Measurements from ENCODE around the gene BEST3. TPM values are rescaled to one million over a fixed set of nuclear protein-coding genes. Genes with fewer than 3 reads are reported as not detected.

The BEST3 gene
- total and polyA plus RNA-seq, 7 experiments from 2014 or later, result not detected

DNA sequence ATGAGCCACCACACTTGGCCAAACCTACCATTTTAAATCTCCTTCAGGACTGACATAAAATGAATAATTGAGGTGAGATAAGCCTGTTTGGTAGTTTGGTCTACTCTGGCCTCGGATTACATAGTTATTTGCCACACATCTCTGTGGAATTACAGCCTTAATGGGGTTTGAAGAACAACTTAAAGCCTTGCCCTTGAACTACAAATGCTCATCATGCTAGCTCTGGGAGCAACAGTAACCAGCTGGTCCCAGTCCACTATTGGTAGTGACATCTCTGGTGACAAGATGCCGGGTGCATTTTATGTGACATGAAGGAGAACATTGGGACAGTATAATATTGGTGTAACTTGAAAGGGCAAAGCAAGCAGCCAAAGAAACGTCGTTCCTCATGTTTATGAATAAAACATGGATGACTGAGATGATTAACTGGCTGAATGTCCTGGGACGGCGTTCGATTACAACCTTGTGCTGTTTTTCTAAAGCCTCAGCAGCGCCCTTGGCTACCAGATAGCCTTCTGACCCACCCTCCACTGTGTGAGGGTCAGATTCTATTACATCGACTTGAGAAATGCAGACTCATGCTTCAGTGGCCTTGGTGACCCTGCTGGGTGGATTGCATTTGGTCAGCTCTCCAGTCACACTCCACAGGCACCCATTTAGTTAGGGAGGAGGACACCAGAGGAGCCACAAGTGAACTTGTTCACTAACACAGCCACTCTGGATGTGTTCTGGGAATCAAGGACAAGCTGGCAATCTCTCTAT lies 41.5 kb downstream of the BEST3 start:
- no peaks in the 10 kb centered on the region for H3K9me3 Mint-ChIP-seq
- peaks cover 5 to 18% (median 13%) of the 10 kb centered on the region in 5 donors for H3K27me3 Mint-ChIP-seq
- H3K4me3 Mint-ChIP-seq, result no peak overlapping the region
- POLR2A ChIA-PET, result no interaction called here
- H3K36me3 Mint-ChIP-seq, result no peaks in the 10 kb centered on the region
- H3K4me3 ChIP-seq (ENCODE audit: low read length), result no peak overlapping the region
- H3K4me1 ChIP-seq (ENCODE audit: control insufficient read depth in 2 of 2, insufficient read depth in 2 of 2, low read length in 2 of 2), result no peaks in the 10 kb centered on the region
- H3K36me3 ChIP-seq (ENCODE audit: control insufficient read depth in 2 of 3, insufficient read depth in 3 of 3, low read length in 3 of 3), result no peaks in the 10 kb centered on the region
- H3K9me3 ChIP-seq (ENCODE audit: control insufficient read depth in 2 of 3, low read length in 3 of 3), result no peaks in the 10 kb centered on the region
- H3K4me1 Mint-ChIP-seq, result no peaks in the 10 kb centered on the region
- CTCF ChIA-PET, result no interaction called here
- DNase-seq, result no peak
- no peak overlapping the region for H3K27ac ChIP-seq (ENCODE audit: low read depth, low read length)
- no peak for ATAC-seq
- no peaks in the 10 kb centered on the region for H3K27me3 ChIP-seq (ENCODE audit: control insufficient read depth in 2 of 2, insufficient read depth in 2 of 2, low read length in 2 of 2)
- H3K27ac Mint-ChIP-seq, result no peak overlapping the region
- intact Hi-C loops (cut with micrococcal nuclease), result no loop called here

DNA sequence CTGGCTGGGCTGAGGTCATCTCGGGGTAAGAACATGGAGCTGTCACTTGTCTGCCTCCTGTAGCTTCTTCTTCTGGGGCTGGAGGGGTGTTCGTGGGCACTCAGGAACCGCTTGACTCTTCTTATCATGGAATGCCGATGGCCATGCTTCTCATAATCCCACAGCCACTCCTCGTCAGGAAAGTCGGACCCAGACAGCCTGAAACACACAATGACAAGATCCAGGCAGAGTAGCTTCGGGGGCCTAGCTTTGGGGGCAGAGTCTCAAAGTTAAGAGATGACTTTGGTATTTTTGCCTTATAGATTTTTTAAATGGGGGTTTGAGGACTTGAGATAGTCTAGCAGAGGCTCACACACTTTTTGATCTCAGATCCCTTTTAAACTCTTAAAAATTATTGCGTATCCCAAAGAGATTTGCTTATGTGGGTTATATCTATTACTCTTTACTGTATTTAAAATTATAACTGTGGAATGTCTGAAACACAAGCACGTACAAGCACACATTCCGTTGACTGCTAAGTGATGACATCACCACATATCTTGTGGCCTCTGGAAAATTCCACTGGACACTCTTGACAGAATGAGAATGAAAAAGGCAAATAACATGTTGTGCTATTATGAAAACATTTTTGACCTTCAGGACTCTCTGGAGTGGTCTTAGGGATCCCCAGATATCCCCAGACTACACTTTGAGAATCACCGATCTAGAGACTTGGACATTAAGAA lies 43.3 kb downstream of the BEST3 start:
- ChIA-PET POLR2A (no interaction called here), CTCF (no interaction called here)
- Histone ChIP-seq H3K36me3 (ENCODE audit: control insufficient read depth in 2 of 3, insufficient read depth in 3 of 3, low read length in 3 of 3) (no peaks in the 10 kb centered on the region), H3K27me3 (ENCODE audit: control insufficient read depth in 2 of 2, insufficient read depth in 2 of 2, low read length in 2 of 2) (no peaks in the 10 kb centered on the region), H3K4me3 (ENCODE audit: low read length) (no peak overlapping the region), H3K4me1 (ENCODE audit: control insufficient read depth in 2 of 2, insufficient read depth in 2 of 2, low read length in 2 of 2) (no peaks in the 10 kb centered on the region), H3K27ac (ENCODE audit: low read depth, low read length) (no peak overlapping the region), H3K9me3 (ENCODE audit: control insufficient read depth in 2 of 3, low read length in 3 of 3) (no peaks in the 10 kb centered on the region)
- Mint-ChIP-seq H3K4me3 (no peak overlapping the region), H3K9me3 (no peaks in the 10 kb centered on the region), H3K27ac (no peak overlapping the region), H3K4me1 (no peaks in the 10 kb centered on the region), H3K36me3 (no peaks in the 10 kb centered on the region), H3K27me3 (peaks cover 5 to 18% (median 12%) of the 10 kb centered on the region in 5 donors)
- intact Hi-C loops (cut with micrococcal nuclease), result no loop called here
- ATAC-seq (no peak), DNase-seq (no peak)

DNA sequence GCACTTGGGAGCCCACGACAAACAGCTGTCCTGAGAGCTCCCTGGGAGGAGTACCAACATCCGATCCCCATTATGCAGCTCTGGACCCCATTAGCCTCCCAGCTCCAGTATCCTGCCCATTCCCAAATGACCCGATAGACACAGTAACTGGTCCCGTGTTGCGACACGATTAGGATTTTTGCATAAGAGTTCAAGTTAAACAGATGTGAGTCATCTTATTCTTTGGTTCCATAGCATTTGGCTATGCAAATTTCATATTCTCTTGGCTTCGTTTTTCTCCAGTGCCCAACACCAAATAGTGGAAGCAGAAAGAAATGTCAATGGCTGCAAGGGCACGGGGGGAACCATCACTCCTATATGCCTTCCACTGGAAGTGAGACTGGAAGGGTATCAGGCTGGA lies 45.4 kb downstream of the BEST3 start:
- Mint-ChIP-seq H3K9me3 (no peaks in the 10 kb centered on the region), H3K36me3 (no peaks in the 10 kb centered on the region)

DNA sequence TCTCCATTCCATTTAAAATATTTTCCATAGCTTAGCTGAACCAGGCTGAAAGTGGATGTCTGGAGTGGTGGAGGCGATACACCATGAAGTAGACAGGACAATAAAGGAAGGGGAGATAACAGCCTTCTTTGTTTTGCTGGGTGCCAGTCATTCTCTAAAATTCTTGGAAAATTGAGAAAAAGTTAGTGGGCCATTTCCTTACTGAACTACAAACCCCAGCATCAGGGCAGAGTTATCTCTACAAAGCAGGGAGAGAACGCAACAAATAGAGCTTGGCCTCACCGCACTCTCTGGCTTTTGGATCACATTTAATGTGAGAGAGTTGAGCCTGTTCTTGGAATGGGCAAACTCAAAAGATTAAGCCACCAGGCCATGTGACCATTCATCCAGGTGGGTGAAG lies 47.2 kb downstream of the BEST3 start:
- no peak overlapping the region for H3K4me3 ChIP-seq (ENCODE audit: low read length)
- ATAC-seq (no peak), DNase-seq (no peak)
- H3K36me3 ChIP-seq (ENCODE audit: control insufficient read depth in 2 of 3, insufficient read depth in 3 of 3, low read length in 3 of 3), result no peaks in the 10 kb centered on the region
- H3K4me1 ChIP-seq (ENCODE audit: control insufficient read depth in 2 of 2, insufficient read depth in 2 of 2, low read length in 2 of 2), result no peaks in the 10 kb centered on the region
- H3K9me3 ChIP-seq (ENCODE audit: control insufficient read depth in 2 of 3, low read length in 3 of 3), result no peaks in the 10 kb centered on the region
- CTCF ChIA-PET, result no interaction called here
- no peak overlapping the region for H3K27ac Mint-ChIP-seq
- no peaks in the 10 kb centered on the region for H3K4me1 Mint-ChIP-seq
- H3K4me3 Mint-ChIP-seq, result no peak overlapping the region
- intact Hi-C loops (cut with micrococcal nuclease), result no loop called here
- peaks cover 6 to 17% (median 9%) of the 10 kb centered on the region in 5 donors for H3K27me3 Mint-ChIP-seq
- H3K9me3 Mint-ChIP-seq, result no peaks in the 10 kb centered on the region
- H3K27ac ChIP-seq (ENCODE audit: low read depth, low read length), result no peak overlapping the region
- H3K27me3 ChIP-seq (ENCODE audit: control insufficient read depth in 2 of 2, insufficient read depth in 2 of 2, low read length in 2 of 2), result no peaks in the 10 kb centered on the region
- POLR2A ChIA-PET, result no interaction called here
- H3K36me3 Mint-ChIP-seq, result no peaks in the 10 kb centered on the region

More for the DNA sequence above, 45.4 kb downstream of the BEST3 start:
- intact Hi-C loops (cut with micrococcal nuclease), result no loop called here
- Mint-ChIP-seq H3K27ac (no peak overlapping the region), H3K27me3 (peaks cover 0 to 14% (median 5%) of the 10 kb centered on the region in 5 donors), H3K4me1 (no peaks in the 10 kb centered on the region), H3K4me3 (no peak overlapping the region)
- Histone ChIP-seq H3K9me3 (ENCODE audit: control insufficient read depth in 2 of 3, low read length in 3 of 3) (no peaks in the 10 kb centered on the region), H3K27me3 (ENCODE audit: control insufficient read depth in 2 of 2, insufficient read depth in 2 of 2, low read length in 2 of 2) (no peaks in the 10 kb centered on the region), H3K27ac (ENCODE audit: low read depth, low read length) (no peak overlapping the region), H3K4me1 (ENCODE audit: control insufficient read depth in 2 of 2, insufficient read depth in 2 of 2, low read length in 2 of 2) (no peaks in the 10 kb centered on the region), H3K4me3 (ENCODE audit: low read length) (no peak overlapping the region), H3K36me3 (ENCODE audit: control insufficient read depth in 2 of 3, insufficient read depth in 3 of 3, low read length in 3 of 3) (no peaks in the 10 kb centered on the region)
- no peak for DNase-seq
- no peak for ATAC-seq
- ChIA-PET CTCF (no interaction called here), POLR2A (no interaction called here)

DNA sequence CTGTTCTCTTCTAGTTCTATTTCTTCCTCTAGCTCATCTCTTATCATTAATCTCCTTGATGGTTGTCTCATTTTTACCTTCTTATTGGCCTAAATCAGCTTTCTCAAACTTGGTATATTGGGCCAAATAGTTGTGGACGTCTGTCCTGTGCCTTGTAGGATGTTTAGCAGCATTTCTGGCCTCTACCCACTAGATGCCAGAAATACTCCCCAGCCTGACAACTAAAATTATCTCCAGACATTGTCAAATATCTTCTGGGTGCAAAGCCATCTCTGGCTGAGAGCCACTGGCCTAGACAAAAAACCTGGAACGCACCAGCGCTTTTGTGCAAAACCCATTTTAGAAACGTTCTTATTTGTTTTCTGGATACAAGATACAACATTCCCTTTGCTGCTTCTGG lies 49.6 kb downstream of the BEST3 start:
- intact Hi-C loops (cut with micrococcal nuclease), result no loop called here
- H3K27ac ChIP-seq (ENCODE audit: low read depth, low read length), result no peak overlapping the region
- Mint-ChIP-seq H3K36me3 (no peaks in the 10 kb centered on the region), H3K27ac (no peak overlapping the region), H3K4me1 (no peaks in the 10 kb centered on the region), H3K9me3 (no peaks in the 10 kb centered on the region), H3K4me3 (no peak overlapping the region), H3K27me3 (peaks cover 4 to 13% (median 6%) of the 10 kb centered on the region in 5 donors)
- H3K9me3 ChIP-seq (ENCODE audit: control insufficient read depth in 2 of 3, low read length in 3 of 3), result no peaks in the 10 kb centered on the region
- ATAC-seq (no peak), DNase-seq (no peak)
- H3K36me3 ChIP-seq (ENCODE audit: control insufficient read depth in 2 of 3, insufficient read depth in 3 of 3, low read length in 3 of 3), result no peaks in the 10 kb centered on the region
- CTCF ChIA-PET, result interaction anchor here (1.0 kb wide), 1 partner anchor 11 kb away, joined by 3 read pairs; no protein-coding TSS in a partner anchor
- no peaks in the 10 kb centered on the region for H3K27me3 ChIP-seq (ENCODE audit: control insufficient read depth in 2 of 2, insufficient read depth in 2 of 2, low read length in 2 of 2)
- no peak overlapping the region for H3K4me3 ChIP-seq (ENCODE audit: low read length)
- H3K4me1 ChIP-seq (ENCODE audit: control insufficient read depth in 2 of 2, insufficient read depth in 2 of 2, low read length in 2 of 2), result no peaks in the 10 kb centered on the region
- POLR2A ChIA-PET, result no interaction called here

DNA sequence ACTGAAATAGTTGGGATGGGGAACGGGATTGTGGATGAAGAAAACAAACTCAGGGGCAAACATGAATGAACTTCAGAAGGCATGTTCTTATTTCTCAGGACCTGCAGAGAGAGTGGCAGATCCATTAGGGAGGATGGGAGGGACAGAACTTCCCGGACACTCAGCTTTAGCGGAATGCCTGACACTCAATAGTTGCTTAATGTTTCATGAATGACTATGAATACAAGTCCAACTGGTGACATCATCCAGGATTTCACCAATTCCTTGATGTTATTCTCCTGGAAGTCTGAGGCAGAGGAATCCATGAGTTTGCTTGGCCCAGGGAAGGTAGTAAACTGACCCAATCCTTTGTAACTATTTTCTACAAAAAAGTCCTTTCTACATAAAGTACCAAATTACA lies 50.6 kb downstream of the BEST3 start:
- Histone ChIP-seq H3K27ac (ENCODE audit: low read depth, low read length) (no peak overlapping the region), H3K4me1 (ENCODE audit: control insufficient read depth in 2 of 2, insufficient read depth in 2 of 2, low read length in 2 of 2) (no peaks in the 10 kb centered on the region), H3K27me3 (ENCODE audit: control insufficient read depth in 2 of 2, insufficient read depth in 2 of 2, low read length in 2 of 2) (no peaks in the 10 kb centered on the region), H3K4me3 (ENCODE audit: low read length) (no peak overlapping the region), H3K36me3 (ENCODE audit: control insufficient read depth in 2 of 3, insufficient read depth in 3 of 3, low read length in 3 of 3) (no peaks in the 10 kb centered on the region), H3K9me3 (ENCODE audit: control insufficient read depth in 2 of 3, low read length in 3 of 3) (no peaks in the 10 kb centered on the region)
- Mint-ChIP-seq H3K9me3 (no peaks in the 10 kb centered on the region), H3K36me3 (no peaks in the 10 kb centered on the region), H3K4me3 (no peak overlapping the region), H3K27me3 (peaks cover 4 to 12% (median 6%) of the 10 kb centered on the region in 5 donors), H3K4me1 (no peaks in the 10 kb centered on the region), H3K27ac (no peak overlapping the region)
- CTCF ChIA-PET, result interaction anchor here (1.0 kb wide), 1 partner anchor 10 kb away, joined by 3 read pairs; no protein-coding TSS in a partner anchor
- POLR2A ChIA-PET, result no interaction called here
- no peak for ATAC-seq
- intact Hi-C loops (cut with micrococcal nuclease), result no loop called here
- no peak for DNase-seq

DNA sequence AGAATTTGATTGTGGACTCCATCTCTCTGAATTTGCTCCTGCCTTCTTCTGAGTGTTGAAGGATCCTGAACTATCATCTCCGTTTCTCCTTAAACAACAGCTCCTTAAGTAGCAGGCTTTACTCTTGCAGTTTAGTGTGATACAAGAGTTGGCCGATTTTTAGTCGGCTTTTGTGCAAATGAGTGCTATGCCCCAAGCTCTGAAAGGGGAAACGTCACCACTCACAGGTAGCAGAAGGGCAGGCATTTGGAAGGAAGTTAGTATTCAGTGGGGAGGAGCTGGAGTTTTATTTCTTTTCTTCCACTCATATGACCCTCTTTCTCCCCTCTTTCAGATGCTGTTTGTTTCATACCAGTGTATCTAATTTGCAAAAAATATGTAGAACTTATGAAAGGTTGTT lies 51.9 kb downstream of the BEST3 start:
- Mint-ChIP-seq H3K9me3 (no peaks in the 10 kb centered on the region), H3K27ac (no peak overlapping the region), H3K4me1 (no peaks in the 10 kb centered on the region), H3K36me3 (no peaks in the 10 kb centered on the region), H3K4me3 (no peak overlapping the region), H3K27me3 (peaks cover 4 to 12% (median 6%) of the 10 kb centered on the region in 5 donors)
- no peaks in the 10 kb centered on the region for H3K27me3 ChIP-seq (ENCODE audit: control insufficient read depth in 2 of 2, insufficient read depth in 2 of 2, low read length in 2 of 2)
- no peak for DNase-seq
- H3K9me3 ChIP-seq (ENCODE audit: control insufficient read depth in 2 of 3, low read length in 3 of 3), result no peaks in the 10 kb centered on the region
- ATAC-seq, result no peak
- H3K36me3 ChIP-seq (ENCODE audit: control insufficient read depth in 2 of 3, insufficient read depth in 3 of 3, low read length in 3 of 3), result no peaks in the 10 kb centered on the region
- H3K27ac ChIP-seq (ENCODE audit: low read depth, low read length), result no peak overlapping the region
- H3K4me3 ChIP-seq (ENCODE audit: low read length), result no peak overlapping the region
- intact Hi-C loops (cut with micrococcal nuclease), result no loop called here
- H3K4me1 ChIP-seq (ENCODE audit: control insufficient read depth in 2 of 2, insufficient read depth in 2 of 2, low read length in 2 of 2), result no peaks in the 10 kb centered on the region
- ChIA-PET CTCF (interaction anchor here (0.7 kb wide), 1 partner anchor 738 kb away, joined by 3 read pairs; no protein-coding TSS in a partner anchor), POLR2A (no interaction called here)
